Kasumi-1 (cell line): ENCODE data around the gene TSPEAR.

Experiments used
- DNase-seq, 2 experiments: peaks; one replicate each; lab custom pipeline; 2025; lab: John Stamatoyannopoulos, UW

TSPEAR gene

DNA sequence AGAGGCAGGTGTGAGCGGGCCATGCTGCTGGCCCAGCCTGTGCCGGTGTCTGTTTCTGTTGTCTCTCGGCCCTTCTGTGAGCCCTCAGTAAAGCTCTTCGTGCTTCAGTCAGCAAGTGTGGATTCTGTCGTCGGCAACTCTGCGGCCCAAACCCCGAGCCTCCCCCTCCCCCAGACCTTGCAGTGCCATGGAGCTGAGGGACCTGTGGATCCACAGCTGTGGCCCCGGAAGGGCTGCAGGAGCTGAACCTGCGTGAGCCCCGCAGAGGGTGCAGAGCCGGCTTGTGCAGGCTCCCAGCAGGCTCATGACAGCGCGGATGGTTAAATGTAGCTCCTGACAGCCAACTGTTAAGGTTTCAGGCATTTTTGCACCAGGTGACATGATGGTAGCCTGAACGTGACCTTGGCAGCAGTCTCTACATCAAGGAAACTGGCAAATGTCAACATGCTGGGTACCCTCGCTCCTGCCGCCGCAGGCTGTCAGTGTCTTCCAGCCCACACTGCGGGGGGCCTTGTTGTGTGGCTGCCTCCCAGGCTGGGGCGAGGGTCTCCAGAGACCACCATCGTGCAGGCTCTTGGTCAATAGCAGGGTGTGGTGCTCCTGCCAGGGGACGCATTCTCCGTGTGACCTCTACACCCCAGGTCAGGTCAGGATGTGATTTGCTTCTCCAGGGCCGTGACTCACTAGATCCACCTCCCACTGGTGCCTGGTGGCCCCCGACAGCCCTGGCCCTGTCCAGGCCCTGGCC lies 249.1 kb downstream of the TSPEAR start:
- no peak for DNase-seq

DNA sequence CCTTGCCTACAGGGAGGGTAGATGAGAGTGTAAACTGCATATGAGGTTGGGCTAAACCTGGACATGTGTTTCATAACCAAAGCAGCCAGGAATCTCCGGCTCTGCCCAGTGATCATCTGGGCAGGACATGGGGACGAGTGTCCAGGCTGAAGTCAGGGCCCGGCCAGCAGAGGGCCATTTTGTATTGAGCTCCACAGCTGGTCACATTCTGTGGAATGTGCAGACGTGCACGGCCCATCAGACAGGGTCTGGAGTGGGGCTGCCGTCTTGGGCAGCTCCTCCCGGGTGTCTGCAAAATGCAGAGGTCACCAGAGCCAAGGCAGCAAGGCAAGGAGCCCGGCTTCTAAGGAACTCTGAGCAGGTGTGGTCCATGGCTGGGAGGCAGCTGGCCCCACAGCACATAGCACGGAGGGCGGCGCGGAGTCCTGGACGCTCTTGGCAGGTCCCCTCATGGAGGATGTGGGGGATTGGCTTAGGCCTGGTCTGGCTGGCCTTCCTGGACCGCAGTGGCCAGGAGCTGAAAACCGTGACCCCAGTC lies 249.8 kb downstream of the TSPEAR start:
- no peak for DNase-seq

DNA sequence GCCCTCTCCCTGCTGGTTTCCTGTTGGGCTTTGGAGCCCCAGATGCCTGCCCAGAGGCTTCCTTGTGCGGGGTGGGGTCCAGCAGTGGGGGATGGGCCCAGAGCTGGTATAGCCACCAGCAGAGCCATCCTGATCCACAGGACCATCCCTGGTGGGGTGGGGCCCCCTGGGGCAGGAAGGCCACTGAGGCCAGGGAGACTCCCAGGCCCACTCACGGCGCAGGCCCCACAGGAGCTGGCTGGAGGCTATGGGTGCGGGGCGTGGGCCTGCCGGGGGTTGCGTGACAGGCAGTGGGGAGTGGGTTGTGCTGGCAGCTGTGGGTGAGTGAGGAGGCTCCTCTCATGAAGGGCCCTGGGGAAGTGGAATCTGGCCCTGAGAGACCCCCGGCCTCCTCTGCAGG lies 250.4 kb downstream of the TSPEAR start:
- no peak for DNase-seq

DNA sequence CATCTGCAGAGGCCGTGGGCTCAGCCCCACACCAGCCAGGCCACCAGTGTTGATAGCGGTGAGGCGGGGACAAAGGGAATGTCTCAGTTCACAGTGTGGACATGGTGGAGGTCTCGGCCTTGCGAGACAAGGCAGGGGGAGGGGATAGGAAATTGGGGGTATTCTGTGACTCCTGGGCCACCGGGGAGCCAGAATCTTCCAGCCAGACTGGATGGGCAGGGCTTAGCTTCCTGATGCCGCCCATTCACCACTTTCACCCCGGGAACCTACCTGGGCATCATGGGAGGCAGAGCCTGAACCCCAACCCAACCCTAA lies 251.0 kb downstream of the TSPEAR start:
- no peak for DNase-seq

DNA sequence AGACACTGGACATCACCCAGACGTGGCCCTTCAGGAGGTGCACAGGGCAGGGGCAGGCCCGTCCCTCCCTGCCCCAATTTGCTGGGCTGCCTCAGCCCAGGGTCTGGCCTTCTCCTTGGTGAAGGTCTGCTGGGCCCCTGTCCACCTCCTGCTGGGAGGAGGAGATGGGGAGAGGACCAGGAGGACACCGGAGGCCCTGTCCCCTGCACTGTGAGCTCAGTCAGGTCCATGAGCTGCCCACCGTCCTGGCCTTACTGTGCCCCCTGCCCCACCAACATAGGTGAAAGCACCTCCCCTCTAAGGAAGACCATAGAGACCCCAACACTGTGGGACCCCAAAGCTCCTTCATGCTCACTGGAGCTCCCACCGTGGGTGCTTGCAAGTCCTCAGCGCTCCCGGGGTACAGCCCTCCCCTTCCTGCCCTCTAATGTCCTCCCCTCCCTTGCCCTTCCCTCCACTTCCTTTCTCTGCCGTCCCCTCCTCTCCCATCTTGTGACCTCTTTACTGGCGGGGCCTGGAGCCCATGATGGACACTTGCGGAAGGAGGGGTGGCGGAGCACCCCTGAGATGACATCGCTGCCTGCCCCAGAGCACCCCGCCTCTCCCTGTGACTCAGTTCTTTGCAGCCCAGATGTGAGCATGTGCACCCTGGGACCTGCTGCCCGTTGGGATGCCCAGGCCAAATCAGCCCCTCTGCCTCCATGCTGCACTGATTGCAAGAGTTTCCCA lies 251.5 kb downstream of the TSPEAR start:
- no peak for DNase-seq

DNA sequence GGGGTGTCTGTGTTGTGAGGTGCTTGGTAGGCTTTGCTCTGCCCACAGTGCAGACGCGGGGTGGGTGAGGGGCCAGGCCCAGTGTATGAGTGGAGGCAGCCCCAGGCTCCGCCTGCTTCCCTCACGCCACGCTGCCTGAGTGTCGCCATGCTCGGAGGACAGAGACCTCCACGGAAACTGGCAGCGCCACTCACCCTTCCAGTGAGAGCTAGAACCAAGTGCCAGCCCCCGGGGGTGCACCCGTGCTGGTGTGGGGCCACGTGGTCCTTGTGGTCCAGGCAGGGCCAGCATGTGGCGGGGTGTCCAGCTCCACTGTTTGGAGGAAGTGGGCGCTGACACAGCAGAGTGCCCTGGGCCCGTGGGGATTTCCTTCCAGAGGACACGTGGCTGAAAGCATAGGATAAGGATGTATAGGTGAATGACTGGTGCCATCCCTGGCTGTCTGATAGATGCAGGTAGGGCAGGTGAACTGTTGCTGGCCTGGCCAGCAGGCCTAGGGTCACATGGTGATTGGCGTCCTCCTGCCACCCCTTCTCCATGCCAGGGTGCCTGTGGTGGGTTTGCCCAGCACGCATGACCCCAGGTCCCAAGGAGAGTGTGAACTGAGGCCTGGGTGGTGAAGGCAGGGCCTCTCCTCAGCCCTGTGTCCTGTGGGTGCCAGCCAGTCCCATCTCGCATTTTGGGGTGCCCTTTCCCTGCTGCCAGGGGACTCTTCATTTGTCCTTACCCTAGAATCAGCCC lies 252.2 kb downstream of the TSPEAR start:
- no peak for DNase-seq

DNA sequence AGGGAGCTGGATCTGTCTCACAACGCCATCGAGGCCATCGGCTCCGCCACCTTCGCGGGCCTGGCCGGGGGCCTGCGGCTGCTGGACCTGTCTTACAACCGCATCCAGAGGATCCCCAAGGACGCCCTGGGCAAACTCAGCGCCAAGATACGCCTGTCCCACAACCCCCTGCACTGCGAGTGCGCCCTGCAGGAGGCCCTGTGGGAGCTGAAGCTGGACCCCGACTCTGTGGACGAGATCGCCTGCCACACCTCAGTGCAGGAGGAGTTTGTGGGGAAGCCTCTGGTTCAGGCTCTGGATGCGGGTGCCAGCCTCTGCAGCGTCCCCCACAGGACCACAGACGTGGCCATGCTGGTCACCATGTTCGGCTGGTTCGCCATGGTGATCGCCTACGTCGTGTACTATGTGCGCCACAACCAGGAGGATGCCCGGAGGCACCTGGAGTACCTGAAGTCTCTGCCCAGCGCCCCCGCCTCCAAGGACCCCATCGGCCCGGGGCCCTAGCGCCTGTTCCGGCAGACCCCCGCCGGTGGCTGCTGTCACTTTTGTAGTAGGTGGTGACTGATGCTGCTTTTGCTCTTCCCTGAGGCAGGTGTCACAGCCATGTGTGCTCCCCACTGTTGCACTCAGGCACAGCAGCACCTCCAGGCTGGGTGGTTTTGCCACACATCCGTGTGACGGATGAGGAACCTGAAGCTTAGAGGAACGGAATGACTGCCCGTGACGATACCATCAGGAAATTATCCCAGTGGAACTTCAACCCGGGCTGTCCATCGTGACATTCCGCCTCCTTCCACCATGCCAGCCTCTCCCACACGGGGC lies 254.2 kb downstream of the TSPEAR start:
- DNase-seq = no peak

DNA sequence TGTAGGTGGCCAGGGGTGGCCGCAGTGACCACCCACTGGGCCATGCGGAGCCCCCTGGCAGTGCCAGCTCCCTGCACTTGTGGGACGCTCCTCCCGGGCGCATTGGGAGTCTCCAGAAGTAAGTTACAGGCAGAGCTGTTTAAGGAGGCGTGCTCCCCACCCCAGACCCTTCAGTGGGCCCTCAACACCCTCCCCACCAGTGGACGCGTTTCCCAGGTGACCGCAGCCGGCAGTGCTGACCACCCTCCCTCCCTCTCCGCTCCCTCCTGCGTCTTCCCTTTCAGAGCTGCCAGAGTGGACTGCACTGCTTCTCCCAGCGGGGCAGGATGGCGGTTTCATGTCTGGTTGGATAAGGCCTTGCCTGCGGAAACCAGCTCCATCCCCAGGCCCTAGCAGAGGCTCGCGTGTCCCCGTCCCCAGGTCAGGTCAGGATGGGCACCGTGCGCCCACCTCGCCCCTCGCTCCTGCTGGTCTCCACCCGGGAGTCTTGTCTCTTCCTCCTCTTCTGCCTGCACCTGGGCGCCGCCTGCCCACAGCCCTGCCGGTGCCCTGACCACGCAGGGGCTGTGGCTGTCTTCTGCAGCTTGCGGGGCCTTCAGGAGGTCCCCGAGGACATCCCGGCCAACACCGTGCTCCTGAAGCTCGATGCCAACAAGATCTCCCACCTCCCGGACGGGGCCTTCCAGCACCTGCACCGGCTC lies 255.0 kb downstream of the TSPEAR start:
- DNase-seq = no peak

DNA sequence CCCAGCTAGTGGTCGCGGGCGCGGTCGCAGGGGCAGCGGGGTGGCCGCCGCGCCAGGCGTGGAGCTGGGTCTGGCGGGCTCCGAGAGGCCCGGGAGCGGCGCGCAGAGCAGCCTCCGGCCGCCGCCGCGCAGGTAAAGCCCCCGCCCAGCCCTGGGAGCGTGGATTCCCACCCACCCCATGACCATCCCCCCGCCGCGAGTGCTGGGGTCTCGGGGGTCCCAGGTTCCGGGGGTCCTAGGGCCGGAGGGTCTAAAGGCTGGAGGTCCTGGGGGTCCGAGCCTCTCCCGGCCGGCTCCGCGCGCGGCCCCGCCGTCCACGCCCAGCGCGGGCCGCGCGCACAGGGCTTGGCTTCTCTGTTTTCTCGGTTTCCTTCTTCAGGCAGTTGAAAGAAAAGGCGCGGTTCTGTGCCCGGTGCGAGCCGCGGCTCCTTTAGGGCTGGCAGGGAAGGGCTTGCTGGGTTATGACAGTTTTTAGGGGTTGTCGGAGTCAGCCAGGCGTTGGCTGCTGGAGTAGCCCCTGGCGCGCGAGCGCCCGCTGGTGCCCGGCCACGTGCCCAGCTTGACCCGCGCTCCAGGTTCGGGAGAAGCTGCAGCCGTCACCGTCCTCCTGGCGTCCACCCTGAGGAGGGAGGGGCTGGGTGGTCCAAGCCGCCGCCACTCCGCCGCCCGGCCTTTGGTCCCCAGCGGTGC lies 255.7 kb downstream of the TSPEAR start:
- peak; percentile 25 to 44 for DNase-seq

DNA sequence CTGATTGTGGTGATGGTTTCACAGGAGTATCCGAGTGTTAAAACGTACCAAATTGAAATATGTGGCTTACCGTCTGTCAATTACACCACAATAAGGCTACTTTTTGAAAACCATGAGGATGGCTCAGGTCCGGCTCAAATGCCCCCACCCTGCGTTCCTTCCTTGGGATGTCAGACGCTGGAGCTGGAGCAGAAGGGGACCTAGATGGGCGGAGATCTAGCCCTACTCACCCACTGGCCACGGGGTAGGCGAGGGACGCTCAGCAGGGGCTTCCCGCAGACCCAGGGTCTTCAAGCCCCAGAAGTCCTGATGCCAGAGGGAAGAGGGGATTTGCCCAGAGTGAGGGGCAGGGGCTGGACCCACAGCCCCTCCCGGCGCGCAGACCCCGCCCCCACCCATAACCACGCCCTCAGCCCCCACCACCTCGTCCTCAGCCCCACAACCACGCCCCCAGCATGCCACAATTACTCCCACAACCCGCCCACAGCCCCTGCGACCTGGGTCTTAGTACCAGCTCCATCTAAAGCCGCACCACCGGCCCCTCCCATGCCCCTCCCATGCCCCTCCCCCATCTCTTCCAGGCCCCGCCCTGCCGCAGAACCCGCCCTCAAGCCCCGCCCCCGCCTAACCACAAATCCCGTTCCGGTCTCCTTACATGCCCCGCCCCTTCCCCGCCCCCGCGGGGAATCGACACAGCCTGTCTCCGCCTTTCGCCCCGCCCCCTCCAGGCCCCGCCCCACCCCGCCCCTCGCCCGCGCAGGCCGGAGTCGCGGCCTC lies 256.4 kb downstream of the TSPEAR start, which contains the start of gene LRRC3:
TSS of gene LRRC3 (plus strand) at position 764 of the 777 bp plus-strand sequence. CDS start 1,135 bp downstream, outside the sequence.
- peak; percentile 48 to 52 for DNase-seq

DNA sequence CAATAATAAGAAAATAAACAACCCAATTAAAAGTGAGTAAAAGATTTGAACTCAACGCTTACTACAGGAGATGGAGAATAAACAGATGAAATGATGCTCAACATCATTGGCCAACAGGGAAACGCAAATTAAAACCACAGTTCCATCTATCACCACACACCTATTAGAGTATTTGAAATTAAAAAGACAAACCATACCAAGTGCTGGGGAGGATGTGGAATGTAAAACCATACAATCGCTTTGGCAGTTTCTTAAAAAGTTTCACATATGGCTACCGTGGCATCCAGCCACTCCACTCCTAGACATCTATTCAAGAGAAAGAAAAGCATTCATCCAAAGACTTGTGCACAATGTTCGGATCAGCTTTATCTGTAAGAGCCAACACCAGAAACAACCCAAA lies 257.3 kb downstream of the TSPEAR start:
- DNase-seq = no peak

DNA sequence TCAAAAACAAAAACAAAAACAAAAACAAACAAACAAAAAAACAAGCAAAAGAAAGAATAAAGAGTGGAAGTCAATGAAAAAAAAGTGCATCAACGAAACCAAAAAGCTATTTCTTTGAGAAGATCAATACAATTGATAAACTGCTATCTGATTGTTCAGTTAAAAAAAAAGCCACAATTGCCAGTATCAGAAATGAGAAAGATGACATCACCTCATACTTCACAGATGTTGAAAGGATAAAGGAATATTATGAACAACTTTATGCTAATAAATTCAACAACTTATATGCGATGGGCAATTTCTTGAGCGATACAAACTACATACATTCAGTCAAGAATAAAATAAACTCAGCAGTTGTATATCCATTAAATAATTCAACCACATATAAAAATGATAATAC lies 258.3 kb downstream of the TSPEAR start:
- DNase-seq = no peak

DNA sequence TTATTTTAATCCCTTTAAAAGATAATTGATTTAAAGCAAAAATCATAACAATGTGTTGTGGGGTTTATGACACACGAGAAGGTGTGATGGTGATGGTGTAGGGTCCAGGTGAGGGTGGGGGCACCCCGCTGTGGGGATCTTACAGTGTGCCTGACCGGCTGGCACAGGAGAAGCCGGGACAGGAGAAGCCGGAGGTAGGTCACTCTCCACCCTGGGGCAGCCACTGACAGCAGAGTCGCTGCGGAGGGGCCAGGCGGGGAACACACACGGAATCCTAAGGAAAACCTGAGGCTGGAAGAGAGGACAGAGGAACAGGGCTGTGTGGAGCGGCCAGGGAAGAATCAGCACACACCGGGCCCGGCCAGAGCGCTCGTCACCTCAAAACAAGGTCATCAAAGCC lies 260.4 kb downstream of the TSPEAR start:
- no peak for DNase-seq

DNA sequence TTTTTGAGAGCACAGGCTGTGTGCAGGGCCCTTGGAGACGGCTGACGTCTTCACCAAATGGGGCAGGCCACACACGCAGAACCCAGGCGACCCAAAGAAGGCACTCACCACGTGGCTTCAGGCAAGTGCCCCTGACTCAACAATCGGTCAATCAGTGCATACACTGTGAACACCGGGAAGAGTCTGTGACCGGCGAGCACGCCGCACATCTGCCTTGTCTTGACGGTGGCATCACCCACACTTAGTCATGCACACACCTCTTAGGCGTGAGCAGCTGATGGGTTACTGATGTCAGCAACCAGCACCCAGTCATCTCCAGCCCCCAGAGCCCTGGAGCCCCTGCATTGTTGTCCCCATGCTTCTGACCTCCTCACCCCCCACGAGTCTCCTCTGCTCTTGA lies 261.0 kb downstream of the TSPEAR start:
- no peak for DNase-seq

DNA sequence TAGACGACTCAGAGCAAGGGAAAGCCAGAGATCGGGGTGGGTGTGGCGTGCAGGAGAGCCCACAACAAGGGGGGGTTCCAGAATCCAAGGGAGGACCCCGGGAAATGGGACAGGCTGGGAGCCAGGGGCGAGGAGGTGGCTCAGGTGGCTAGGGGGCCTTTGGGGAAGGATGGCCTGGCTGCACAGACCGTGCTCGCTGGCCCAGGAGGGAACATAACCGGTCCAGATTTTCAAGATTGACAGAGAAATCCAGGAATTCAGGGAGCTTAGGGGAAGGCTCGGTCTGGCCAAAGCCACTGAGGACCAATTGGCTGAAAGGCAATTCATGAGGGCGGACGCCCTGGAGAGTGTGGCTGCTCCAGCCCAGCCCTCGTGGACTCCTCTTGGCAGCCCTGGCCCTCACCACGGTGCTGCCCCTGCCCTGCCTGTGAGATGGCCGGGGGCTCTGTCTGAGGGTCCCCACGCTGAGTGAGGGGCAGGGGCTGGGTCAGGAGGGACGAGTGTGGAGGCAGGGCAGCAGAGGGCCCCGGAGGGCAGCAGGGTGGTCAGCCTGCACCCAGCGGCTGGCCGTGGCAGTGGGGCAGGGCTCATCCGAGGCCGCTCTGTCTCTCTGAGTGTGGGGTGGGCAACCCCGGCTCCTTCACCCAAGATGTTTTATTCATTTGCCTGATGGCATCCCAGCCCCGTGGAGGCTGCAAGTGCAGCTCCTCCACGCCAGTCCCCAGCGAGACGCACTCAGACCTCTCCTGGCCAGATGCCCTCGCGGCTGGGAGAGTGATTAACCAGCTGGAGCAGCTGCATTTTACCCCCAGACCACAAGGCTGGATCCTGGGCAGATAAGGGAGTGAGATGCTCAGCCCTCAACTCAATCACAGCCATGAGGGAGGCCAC lies 261.7 kb downstream of the TSPEAR start:
- DNase-seq = no peak

DNA sequence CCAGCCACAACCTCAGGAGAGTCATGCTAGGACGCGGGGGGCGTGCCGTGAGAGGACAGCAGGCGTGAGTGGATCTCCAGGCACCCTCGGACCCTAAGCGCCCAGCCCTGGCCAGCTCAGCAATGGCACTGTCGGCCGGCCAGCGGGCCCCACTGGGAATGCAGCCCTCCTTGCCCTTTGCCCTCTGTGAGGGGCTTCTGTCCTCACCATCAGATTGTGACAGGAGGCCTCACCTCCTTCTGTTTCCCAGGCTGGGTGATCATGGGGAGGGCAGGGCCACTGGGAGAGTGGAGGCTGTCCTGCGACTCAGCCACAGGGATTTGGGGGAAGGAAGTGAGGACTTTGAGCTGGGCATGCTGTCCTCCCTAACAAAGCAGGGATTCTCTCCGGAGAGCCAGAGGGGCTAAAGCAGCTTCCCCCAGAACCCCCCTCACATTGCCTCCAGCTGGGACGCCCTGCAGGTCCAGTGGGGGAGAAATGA lies 262.7 kb downstream of the TSPEAR start:
- DNase-seq = no peak
